ENCODE data around the gene TULP4.
"Not testable (repeated sequence)": the region's sequence is repeated elsewhere in the genome, so short reads cannot be mapped to it uniquely, and the experiment has no call there.

The TULP4 gene

GRCh38 chr6:158329531-158329930 lies 17.3 kb downstream of the TULP4 start:
- DNase-seq = no peak

DNA sequence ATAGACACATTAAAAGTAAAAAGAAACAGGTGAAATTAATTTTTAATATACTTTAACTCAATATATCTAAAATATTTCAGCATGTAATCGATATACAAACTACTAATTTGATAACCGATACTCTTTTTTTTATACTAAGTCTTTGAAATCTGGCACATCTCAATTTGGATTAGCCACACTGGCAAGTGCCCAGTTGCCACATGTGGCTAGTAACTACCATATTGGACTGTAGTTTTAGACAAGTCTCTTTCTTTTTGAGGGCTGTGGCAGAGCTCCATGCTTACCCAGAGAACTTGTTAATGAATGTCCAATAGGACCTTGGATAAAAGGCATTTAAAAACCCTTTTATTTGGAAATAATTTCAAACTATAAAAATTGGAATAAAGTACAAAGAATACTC lies 17.8 kb downstream of the TULP4 start:
- DNase-seq = no peak

GRCh38 chr6:158332237-158332636 lies 20.0 kb downstream of the TULP4 start:
- DNase-seq = no peak

DNA sequence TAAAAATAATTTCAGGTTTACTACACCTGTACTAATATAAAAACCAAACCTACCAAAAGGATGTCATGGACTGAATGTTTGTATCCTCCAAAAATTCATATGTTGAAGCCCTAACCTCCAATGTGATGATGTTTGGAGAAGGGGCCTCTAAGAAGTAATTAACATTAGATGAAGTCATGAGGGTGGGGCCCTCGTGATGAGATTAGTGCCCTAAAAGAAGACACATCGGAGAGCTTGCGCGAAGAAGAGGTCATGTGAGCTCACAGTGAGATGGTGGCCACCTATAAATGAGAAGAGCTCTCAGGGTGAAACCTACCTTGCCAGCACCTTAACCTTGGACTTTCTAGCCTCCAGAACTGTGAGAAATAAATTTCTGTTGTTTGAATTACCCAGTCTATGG lies 20.8 kb downstream of the TULP4 start:
- no peak for DNase-seq

GRCh38 chr6:158334534-158334933 lies 22.3 kb downstream of the TULP4 start:
- no peak for DNase-seq

DNA sequence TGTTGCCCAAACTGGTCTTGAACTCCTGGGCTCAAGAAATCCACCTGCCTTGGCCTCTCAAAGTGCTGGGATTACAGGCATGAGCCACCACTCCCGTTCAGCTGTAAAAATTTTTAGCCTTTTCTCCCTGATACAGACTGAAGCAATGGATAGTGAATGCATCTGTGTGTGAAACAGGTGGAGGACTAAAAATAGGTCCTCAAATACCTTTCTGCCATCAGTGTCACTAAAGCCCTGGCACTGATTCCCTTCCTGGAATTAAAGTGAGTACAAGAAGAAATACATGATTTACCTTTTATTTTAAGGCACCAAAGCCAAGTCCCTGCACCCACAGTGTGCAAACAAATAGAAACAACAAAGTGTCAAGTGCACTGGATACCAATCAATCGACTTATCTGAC lies 25.1 kb downstream of the TULP4 start:
- no peak for DNase-seq

DNA sequence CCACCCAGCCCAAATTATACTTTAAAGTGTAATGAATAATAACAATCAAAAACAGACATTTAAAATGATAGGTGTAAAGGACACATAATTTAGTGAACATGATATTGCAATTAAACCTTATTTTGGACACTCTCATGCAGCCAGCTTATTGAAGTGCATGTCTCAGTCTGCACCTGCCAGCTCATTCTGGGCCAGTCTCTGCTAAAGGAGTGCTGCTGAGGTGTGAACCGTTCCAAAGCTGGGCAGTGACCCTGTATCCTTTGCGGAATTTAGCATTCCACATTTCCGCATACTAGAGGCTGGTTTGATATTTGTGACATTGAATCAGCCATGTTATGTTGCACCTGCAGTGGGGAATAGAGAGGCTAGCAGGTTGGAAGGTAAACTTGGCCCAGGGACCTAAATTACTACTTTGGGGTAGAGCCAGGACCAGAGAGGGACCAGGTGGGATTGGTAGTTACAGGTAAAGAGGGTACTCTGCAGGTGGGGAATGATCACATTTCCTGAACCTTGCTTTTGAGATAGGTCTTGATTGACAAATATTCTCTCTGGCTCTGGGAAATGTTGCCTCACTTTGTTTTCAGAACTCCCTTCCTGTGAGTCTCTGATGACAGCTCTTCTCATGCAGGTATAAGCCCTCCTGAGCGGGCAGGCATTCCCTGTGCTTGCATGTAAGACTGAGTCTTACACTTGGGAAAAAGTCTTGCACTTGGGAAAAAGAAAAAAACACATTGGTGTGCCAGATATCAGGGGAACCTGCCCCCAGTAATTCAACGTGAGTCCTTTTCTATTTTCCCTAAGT lies 26.2 kb downstream of the TULP4 start:
- DNase-seq = no peak

- DNase-seq = not testable (repeated sequence)
Observed at GRCh38 chr6:158339197-158339596, 26.9 kb downstream of the TULP4 start.

DNA sequence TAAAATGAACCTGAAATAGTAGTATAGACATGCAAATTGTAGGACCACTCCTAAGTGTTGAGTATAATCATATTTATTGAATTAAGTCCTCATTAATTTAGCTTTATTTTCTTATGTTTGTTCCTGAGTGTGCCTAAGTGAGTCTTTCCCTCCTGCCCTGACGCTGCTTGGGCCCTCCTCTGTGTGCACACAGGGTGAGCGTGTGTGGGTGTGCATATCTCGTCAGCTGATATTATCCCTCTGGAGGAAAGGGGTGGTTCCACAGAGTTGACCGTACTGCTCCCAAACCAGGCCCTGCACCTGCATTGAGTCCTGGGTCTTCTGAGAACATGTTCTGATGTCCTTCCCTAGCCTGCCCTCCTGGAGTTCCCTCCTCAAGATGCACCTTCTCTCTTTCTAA lies 28.0 kb downstream of the TULP4 start:
- no peak for DNase-seq

GRCh38 chr6:158344534-158344933 lies 32.3 kb downstream of the TULP4 start:
- no peak for DNase-seq

- not testable (repeated sequence) for DNase-seq
Observed at GRCh38 chr6:158345444-158345843, 33.2 kb downstream of the TULP4 start.

DNA sequence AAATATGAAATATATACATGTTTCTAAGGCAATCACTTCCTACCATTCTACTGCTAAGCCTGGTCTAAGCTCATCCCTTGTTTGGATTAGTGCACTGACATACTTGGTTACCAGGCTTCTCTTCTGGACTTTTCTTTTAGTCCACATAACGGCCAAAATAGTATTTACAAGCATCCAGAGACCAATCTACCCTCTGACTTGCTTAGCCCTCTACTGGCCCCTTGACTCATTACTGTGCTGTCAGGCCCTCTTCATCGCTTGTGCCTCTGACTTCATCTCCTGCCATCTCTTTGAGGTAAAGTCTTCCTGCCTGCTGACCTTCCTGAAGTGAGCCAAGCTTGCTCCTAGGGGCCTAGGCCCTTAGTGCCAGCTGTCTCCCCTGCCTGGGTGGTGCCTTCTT lies 35.1 kb downstream of the TULP4 start:
- no peak for DNase-seq

DNA sequence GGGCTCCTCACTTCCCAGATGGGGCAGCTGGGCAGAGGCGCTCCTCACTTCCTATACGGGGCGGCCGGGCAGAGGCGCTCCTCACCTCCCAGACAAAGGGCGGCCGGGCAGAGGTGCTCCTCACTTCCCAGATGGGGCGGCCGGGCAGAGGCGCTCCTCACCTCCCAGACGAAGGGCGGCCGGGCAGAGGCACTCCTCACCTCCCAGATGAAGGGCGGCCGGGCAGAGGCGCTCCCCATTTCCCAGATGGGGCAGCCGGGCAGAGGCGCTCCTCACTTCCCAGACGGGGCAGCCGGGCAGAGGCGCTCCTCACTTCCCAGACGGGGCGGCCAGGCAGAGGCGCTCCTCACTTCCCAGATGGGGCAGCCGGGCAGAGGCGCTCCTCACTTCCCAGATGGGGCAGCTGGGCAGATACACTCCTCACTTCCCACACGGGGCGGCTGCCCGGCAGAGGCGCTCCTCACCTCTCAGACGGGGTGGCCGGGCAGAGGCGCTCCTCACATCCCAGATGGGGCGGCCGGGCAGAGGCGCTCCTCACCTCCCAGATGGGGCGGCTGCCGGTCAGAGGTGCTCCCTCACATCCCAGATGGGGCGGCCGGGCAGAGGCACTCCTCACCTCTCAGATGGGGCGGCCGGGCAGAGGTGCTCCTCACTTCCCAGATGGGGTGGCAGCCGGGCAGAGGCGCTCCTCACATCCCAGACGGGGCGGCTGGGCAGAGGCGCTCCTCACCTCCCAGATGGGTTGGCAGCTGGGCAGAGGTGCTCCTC lies 36.7 kb downstream of the TULP4 start:
- not testable (repeated sequence) for DNase-seq

DNA sequence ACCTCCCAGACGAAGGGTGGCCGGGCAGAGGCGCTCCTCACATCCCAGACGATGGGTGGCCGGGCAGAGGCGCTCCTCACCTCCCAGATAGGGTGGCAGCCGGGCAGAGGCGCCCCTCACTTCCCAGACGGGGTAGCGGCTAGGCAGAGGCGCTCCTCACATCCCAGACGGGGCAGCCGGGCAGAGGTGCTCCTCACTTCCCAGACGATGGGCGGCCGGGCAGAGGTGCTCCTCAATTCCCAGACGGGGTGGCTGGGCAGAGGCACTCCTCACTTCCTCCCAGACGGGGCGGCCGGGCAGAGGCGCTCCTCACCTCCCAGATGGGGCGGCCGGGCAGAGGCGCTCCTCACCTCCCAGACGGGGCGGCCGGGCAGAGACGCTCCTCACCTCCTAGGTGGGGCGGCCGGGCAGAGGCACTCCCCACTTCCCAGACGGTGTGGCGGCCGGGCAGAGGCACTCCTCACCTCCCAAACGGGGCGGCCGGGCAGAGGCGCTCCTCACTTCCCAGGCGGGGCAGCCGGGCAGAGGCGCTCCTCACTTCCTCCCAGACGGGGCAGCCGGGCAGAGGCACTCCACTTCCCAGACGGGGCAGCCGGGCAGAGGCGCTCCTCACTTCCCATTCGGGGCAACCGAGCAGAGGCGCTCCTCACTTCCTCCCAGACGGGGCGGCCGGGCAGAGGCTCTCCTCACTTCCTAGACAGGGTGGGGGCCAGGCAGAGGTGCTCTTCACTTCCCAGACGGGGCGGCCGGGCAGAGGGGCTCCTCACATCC lies 37.4 kb downstream of the TULP4 start:
- DNase-seq = not testable (repeated sequence)

DNA sequence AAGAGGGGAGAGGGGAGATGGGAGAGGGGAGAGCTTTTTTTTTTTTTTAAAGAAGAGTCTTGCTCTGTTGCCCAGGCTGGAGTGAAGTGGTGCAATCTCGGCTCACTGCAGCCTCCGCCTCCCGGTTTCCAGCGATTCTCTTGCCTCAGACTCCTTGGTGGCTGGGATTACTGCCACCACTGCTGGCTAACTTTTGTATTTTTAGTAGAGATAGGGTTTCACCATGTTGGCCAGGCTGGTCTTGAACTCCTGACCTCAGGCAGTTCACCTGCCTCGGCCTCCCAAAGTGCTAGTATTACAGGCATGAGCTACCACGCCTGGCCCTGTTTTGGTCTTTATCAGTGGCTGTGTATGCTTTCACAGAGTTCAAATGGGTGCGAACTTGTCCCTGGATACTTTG lies 38.5 kb downstream of the TULP4 start:
- DNase-seq = not testable (repeated sequence)

DNA sequence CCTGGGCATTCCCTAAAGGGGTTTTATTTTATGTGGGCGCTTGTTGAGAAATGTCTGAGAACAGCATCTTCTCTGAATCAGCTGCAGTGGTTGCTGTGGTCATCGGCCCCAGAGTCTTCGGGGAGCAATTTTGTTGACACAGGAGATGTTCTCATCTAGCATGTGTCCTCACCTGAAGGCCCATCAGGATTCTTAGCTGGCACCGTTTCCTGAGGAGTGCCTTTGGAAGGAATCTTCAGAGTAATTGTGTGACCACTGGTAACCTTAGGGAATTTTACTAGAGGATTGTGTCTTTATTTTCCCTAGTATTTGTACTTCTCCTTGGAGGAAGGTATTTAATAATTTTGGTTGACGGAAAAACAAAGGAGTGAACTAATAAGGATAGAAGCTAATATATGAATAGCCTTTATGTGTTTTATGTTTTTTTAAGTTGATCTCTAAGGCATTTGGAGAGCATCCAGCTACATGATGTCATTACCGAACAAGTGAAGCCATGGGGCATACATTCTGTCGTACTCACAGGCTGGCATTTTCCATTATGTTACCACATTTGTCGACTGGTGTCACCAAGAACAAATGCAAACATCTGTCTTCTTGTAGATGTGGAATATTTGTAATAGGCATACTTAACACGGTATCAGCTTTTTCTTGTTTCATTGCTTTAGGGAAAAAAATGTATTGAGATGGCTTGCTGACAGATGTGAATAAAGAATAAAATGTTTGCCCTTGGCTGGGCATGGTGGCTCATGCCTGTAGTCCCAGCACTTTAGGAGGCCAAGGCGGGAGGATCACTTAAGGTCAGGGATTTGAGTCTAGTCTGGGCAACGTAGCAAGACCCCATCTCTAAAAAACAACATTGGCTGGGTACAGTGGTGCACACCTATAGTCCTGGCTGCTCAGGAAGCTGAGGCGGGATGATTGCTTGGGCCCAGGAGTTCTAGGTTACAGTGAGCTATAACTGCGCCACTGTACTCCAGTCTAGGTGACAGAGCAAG lies 41.9 kb downstream of the TULP4 start:
- DNase-seq = no peak

- no peak for DNase-seq
Observed at GRCh38 chr6:158356586-158357546, 44.6 kb downstream of the TULP4 start.

DNA sequence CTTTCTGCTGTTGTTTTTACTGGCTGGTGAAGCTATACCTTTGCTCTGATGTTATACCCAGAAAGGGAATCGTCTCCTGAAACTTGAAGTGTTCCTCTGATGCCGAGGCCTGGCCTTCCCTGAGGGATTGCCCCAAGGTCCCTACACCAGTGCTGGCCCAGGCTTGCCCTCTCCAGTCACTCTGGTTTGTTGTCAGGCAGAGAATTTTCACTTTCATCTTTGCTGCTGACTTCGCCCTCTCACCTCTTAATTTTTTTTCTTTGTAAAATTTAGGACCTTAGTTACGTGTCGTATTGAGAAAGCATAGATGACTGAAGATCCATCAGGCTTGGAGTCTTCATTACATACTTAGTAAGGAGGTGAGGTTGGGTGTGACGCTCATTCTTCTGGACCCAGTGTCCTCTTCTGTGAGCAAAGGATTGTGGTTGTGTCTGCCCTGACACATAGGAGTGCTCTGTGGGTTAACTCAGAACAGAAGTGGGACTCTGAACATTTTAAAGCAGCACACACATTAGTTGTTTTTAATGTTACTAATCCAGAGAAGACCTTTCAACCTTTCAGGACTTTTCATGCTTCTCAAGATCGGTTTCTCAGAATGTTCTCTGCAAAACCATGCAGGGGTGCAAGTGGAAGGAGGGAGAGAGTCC lies 45.4 kb downstream of the TULP4 start:
- DNase-seq = no peak

DNA sequence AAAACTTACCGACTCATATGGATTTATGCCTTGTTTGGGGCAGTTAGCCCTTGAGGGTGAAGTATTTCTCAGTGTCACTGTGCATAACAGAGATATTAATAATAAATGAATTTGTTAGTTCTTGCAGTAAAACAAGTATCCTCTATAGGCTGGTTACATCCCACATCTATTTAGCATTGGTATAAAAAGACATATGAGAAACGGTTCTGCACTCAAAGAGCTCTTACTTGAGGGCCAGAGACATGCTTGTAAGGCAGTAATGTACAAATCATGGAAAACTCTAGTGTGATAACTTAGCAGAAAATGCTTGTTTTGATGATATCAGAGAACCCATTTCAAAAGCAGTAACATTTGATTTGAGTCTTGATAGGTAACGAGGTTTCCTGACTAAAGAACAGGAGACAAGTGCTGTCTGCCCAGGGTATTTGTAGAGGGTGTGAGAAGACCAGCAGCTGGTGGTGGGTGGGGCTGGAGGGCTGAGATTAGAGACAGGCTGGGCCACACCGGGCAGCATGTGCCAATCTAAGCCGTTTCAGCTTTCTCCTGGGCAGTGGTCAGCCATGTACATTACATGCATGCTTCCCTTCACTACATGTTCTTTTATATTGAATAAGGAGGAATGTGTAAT lies 46.3 kb downstream of the TULP4 start:
- no peak for DNase-seq

DNA sequence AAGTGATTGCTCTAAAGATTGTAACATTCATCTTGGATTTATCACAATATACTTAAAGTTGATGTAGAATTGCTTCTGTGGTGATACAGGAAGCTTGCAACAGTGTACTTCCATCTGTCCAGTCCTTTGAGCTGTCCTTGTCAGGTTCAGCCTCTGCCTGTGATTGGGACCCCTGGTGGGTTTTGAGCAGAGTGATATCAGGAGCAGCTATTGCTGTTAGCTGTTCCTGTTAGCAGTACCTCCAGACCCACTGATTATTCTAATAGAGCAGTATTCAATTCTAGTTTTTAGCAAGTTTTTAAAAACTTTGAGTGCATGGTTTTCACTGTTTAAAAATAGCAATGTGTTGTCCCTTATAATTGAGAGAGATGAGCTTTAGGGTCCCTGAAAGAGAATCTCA lies 48.8 kb downstream of the TULP4 start:
- no peak for DNase-seq

All from stimulated activated CD4-positive, alpha-beta T cell treated with anti-CD3 and anti-CD28 coated beads, Interleukin-15, amount 100 ng/mL, for 24 hours (primary cell).